ENCODE data around the gene NET1. TPM values are rescaled to one million over a fixed set of nuclear protein-coding genes. Genes with fewer than 3 reads are reported as not detected.

The NET1 gene
- total and polyA plus RNA-seq, 10 donors: 4.6 to 19.5 (median 11.1) TPM

- Histone ChIP-seq H3K4me1 (peaks cover 0 to 13% (median 2%) of the 10 kb centered on the region in 6 donors), H3K27me3 (replicated peaks in 1 of 7) (no peaks in the 10 kb centered on the region), H3K4me3 (no peak overlapping the region), H3K9me3 (no peaks in the 10 kb centered on the region), H3K36me3 (peaks cover 2 to 61% (median 32%) of the 10 kb centered on the region in 6 donors), H3K27ac (no peak overlapping the region)
- no peak for TF ChIP-seq POLR2AphosphoS5 (IDR thresholded peaks at IDR 0.05)
- TF ChIP-seq POLR2A (IDR thresholded peaks at IDR 0.05): no peak
- no peak for TF ChIP-seq CTCF (IDR thresholded peaks at IDR 0.05 in 8 of 11, conservative IDR thresholded peaks at IDR 0.05 in 3 of 11)
- 91 to 100% (median 96%) methylated on average over 1 of the region's 1 CpG for WGBS, 5 donors
- no peak for DNase-seq
- intact Hi-C loops (cut with DNase I; ENCODE audit: low total_unique reads): no loop called here
Measured at GRCh38 chr10:5458425-5458824, 46.1 kb downstream of the NET1 start.

- peaks cover 2 to 53% (median 25%) of the 10 kb centered on the region in 6 donors for H3K36me3 ChIP-seq
- no peak for TF ChIP-seq POLR2A (IDR thresholded peaks at IDR 0.05)
- TF ChIP-seq CTCF (IDR thresholded peaks at IDR 0.05 in 8 of 11, conservative IDR thresholded peaks at IDR 0.05 in 3 of 11): no peak
- TF ChIP-seq POLR2AphosphoS5 (IDR thresholded peaks at IDR 0.05): no peak
- H3K9me3 ChIP-seq: no peaks in the 10 kb centered on the region
- WGBS, 5 donors: 91 to 98% (median 98%) methylated on average over 8 of the region's 8 CpGs
- intact Hi-C loops (cut with DNase I; ENCODE audit: low total_unique reads): no loop called here
- no peak overlapping the region for H3K4me3 ChIP-seq
- no peak overlapping the region for H3K27ac ChIP-seq
- no peaks in the 10 kb centered on the region for H3K27me3 ChIP-seq (replicated peaks in 1 of 7)
- no peak for DNase-seq
- H3K4me1 ChIP-seq: peaks cover 0 to 13% (median 2%) of the 10 kb centered on the region in 6 donors
Measured at GRCh38 chr10:5458949-5459747, 46.8 kb downstream of the NET1 start.

GRCh38 chr10:5460468-5461202 is 48.3 kb downstream of the NET1 start:
- no peak for DNase-seq
- Histone ChIP-seq H3K36me3 (peaks cover 0 to 39% (median 14%) of the 10 kb centered on the region in 6 donors), H3K4me3 (no peak overlapping the region), H3K4me1 (peaks cover 0 to 13% (median 2%) of the 10 kb centered on the region in 6 donors), H3K27ac (no peak overlapping the region), H3K27me3 (replicated peaks in 1 of 7) (no peaks in the 10 kb centered on the region), H3K9me3 (no peaks in the 10 kb centered on the region)
- intact Hi-C loops (cut with DNase I; ENCODE audit: low total_unique reads): no loop called here
- no peak for TF ChIP-seq POLR2AphosphoS5 (IDR thresholded peaks at IDR 0.05)
- TF ChIP-seq POLR2A (IDR thresholded peaks at IDR 0.05): no peak
- 86 to 93% (median 91%) methylated on average over 14 of the region's 14 CpGs for whole genome bisulfite sequencing, 5 donors

- no peaks in the 10 kb centered on the region for H3K9me3 ChIP-seq
- no peak overlapping the region for H3K4me3 ChIP-seq
- 87 to 92% (median 90%) methylated on average over 4 of the region's 4 CpGs for WGBS, 5 donors
- DNase-seq: no peak
- H3K27ac ChIP-seq: no peak overlapping the region
- TF ChIP-seq POLR2AphosphoS5 (IDR thresholded peaks at IDR 0.05) (no peak), POLR2A (IDR thresholded peaks at IDR 0.05) (no peak), CTCF (IDR thresholded peaks at IDR 0.05 in 8 of 11, conservative IDR thresholded peaks at IDR 0.05 in 3 of 11) (no peak)
- H3K36me3 ChIP-seq: peaks cover 0 to 33% (median 8%) of the 10 kb centered on the region in 6 donors
- no peaks in the 10 kb centered on the region for H3K27me3 ChIP-seq (replicated peaks in 1 of 7)
- intact Hi-C loops (cut with DNase I; ENCODE audit: low total_unique reads): no loop called here
- peaks cover 0 to 13% (median 2%) of the 10 kb centered on the region in 6 donors for H3K4me1 ChIP-seq
Measured at GRCh38 chr10:5461203-5461588, 48.8 kb downstream of the NET1 start.
